Lower lobe of right lung (tissue), 2 donors: ENCODE measurements around the gene CTSV. TPM values are rescaled to one million over a fixed set of nuclear protein-coding genes. Genes with fewer than 3 reads are reported as not detected.
"Not testable (repeated sequence)": the region's sequence is repeated elsewhere in the genome, so short reads cannot be mapped to it uniquely, and the experiment has no call there.

Source experiments
- ATAC-seq, 2 donors: fragments of 200-7000 bp; cut with Tn5 transposase; one replicate each; pipeline ENCODE4 v1.9.1; 2020 to 2022; ENCODE audit warnings: mild to moderate bottlenecking in 2 of 2, moderate library complexity in 2 of 2
- DNase-seq: peaks from one replicate; pipeline ENCODE4 v3.0.0-alpha.2; 2020
- H3K27ac ChIP-seq: fragments of 200-600 bp; one replicate; pipeline ENCODE4 v1.8.0; 2022
- H3K27me3 ChIP-seq: fragments of 200-600 bp; one replicate; pipeline ENCODE4 v1.8.0; 2022; ENCODE audit warnings: low read depth
- H3K36me3 ChIP-seq: fragments of 200-600 bp; one replicate; pipeline ENCODE4 v1.8.0; 2022; ENCODE audit warnings: mild to moderate bottlenecking
- H3K4me1 ChIP-seq: fragments of 200-600 bp; one replicate; pipeline ENCODE4 v1.8.0; 2022
- H3K4me3 ChIP-seq: fragments of 200-600 bp; one replicate; pipeline ENCODE4 v1.8.0; 2022; ENCODE audit warnings: mild to moderate bottlenecking
- H3K9me3 ChIP-seq: fragments of 200-600 bp; one replicate; pipeline ENCODE4 v1.8.0; 2022
- CTCF ChIP-seq: fragments of 200-600 bp; IDR thresholded peaks from one replicate; pipeline ENCODE4 v1.8.0; 2022; ENCODE audit warnings: antibody characterized with exemption, mild to moderate bottlenecking
- intact Hi-C: fragments of 100-400 bp; cut with DNase I; formaldehyde crosslinking; loops from one replicate; pipeline ENCODE4 v1.11.0; 2022
- long read RNA-seq: library from polyadenylated mRNA; unstranded; transcript quantifications from one replicate; pipeline ENCODE4 v2.0.0, GENCODE V29; 2021
- total RNA-seq: library from RNA; stranded (reverse); fragmentation: NEBNext Ultra II Directional; extraction: Animal tissue kit (Norgen Biotek cat#: 25700); gene quantifications from one replicate; pipeline ENCODE4 v1.2.1, GENCODE V29; 2021
- donor health status: DM: no; HTN: yes; CAD: no; lungs with severe emphysema.

Gene CTSV
- total RNA-seq, result 0.32 TPM
- long read RNA-seq, result 0 reads

- H3K9me3 ChIP-seq, result no peaks in the 10 kb centered on the region
Observed at GRCh38 chr9:97038611-97039513, at the start of gene CTSV. TSS of gene CTSV (minus strand) at chr9:97039142. CDS start at chr9:97038043, 1,099 bp downstream.

GRCh38 chr9:97087668-97088215 is 48.8 kb upstream of the CTSV start:
- peak in 1 of 2 donors; percentile 41 for ATAC-seq
- H3K36me3 ChIP-seq, H3K27me3 ChIP-seq, H3K27ac ChIP-seq, DNase-seq, H3K4me3 ChIP-seq, intact Hi-C loops, H3K4me1 ChIP-seq, H3K9me3 ChIP-seq: not testable (repeated sequence)

More at GRCh38 chr9:97038611-97039513, at the start of gene CTSV:
- Histone ChIP-seq H3K27ac (peak within 1 kb of the TSS; percentile 32), H3K36me3 (no peaks in the 10 kb centered on the region), H3K4me3 (peak within 1 kb of the TSS; percentile 63), H3K27me3 (peaks cover 25% of the 10 kb centered on the region), H3K4me1 (peaks cover 14% of the 10 kb centered on the region)
- peak; percentile 91 for DNase-seq
- TF ChIP-seq CTCF, result no peak
- intact Hi-C loops, result no loop called here
- peak; percentile 99 to 100 for ATAC-seq

DNA sequence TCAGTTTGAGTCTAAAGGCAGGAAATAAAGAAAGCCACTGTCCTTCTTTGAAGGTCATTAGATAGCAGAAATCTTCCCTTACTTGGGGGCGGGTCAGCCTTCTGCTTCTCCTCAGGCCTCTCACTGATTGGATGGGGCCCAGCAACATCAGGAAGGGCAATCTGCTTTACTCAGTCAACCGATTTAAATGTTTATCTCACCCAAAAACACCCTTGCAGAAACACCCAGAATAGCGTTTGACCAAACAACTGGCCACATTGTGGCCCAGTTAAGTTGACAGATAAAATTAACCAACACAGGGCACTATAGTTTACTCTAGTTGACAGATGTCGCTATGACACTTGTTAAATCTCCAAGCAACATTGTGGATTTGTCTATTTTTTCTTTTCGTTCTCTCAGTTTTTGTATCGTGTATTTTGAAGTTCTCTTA is 45.6 kb upstream of the CTSV start:
- intact Hi-C loops, result not testable (repeated sequence)

DNA sequence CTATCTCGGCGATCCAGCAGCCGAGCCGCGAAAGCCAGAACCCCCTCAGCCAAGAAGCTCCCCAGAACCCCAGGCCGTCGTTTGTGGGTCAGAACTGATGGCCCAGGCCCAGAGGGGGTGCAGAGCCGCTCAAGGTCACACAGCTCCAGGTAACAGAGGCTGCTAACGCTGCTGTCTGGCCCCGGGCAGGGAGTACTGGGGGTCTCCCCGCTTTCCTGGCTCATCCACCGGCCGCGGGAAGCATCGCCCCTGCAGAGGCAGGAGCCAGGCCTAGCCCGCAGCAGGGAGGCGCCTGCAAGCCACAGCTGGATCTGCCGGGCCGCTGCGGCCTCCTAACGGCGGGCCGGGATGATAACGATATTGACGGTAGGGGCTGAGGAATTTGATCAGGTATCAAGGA is 39.4 kb upstream of the CTSV start:
- H3K4me1 ChIP-seq, result no peaks in the 10 kb centered on the region
- no peak for TF ChIP-seq CTCF
- H3K36me3 ChIP-seq, result no peaks in the 10 kb centered on the region
- H3K27me3 ChIP-seq, result peaks cover 47% of the 10 kb centered on the region
- DNase-seq (no peak), ATAC-seq (no peak)
- no peaks in the 10 kb centered on the region for H3K9me3 ChIP-seq
- H3K4me3 ChIP-seq, result no peak overlapping the region
- intact Hi-C loops, result no loop called here
- H3K27ac ChIP-seq, result no peak overlapping the region

More for the DNA sequence above, 45.6 kb upstream of the CTSV start:
- not testable (repeated sequence) for H3K4me3 ChIP-seq, ATAC-seq, H3K27me3 ChIP-seq, H3K9me3 ChIP-seq, H3K27ac ChIP-seq, H3K4me1 ChIP-seq, DNase-seq, H3K36me3 ChIP-seq

DNA sequence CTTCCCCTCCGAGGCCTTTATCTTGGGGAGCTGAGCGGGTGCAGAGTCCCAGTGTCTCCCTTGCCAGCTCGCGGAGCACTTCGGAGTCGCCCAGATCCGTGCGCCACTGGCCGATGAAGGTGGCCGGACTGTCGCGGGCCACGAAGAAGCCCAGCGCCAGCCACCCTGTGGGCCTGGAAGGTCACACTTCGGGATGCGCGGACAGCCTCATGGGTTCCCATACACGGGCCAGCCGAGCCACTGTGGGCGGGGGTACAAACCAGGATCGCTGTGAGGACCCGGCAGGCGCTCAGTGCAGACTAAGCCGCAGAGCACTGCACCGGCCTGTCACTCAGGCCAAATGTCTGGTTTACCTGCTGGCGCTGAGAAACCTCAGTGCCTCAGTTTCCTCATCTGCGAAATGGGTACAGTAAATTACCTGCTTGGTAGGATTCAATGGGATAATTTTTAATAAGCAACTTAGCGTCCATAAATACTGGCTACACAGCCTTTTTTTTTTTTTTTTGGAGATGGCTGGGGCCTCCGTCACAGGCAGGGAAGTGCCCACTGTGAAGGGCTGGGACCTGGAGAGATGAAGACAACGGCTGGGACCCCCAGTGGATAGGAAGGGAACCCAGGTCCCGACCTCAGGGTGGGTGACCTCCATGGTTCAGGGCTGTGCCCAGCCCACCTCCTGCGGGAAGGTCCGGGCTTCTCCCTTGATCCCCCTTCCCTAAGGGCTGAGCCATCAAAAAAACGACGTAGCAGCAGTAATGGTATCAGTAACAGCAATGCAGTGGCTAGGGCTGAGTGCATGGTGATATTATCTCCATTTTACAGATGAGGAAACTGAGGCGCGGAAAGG is 38.7 kb upstream of the CTSV start:
- no peak for TF ChIP-seq CTCF
- no peak overlapping the region for H3K27ac ChIP-seq
- ATAC-seq (peak in 1 of 2 donors; percentile 51), DNase-seq (no peak)
- H3K27me3 ChIP-seq, result peaks cover 47% of the 10 kb centered on the region
- intact Hi-C loops, result no loop called here
- no peak overlapping the region for H3K4me3 ChIP-seq
- no peaks in the 10 kb centered on the region for H3K9me3 ChIP-seq
- H3K36me3 ChIP-seq, result no peaks in the 10 kb centered on the region
- H3K4me1 ChIP-seq, result no peaks in the 10 kb centered on the region

DNA sequence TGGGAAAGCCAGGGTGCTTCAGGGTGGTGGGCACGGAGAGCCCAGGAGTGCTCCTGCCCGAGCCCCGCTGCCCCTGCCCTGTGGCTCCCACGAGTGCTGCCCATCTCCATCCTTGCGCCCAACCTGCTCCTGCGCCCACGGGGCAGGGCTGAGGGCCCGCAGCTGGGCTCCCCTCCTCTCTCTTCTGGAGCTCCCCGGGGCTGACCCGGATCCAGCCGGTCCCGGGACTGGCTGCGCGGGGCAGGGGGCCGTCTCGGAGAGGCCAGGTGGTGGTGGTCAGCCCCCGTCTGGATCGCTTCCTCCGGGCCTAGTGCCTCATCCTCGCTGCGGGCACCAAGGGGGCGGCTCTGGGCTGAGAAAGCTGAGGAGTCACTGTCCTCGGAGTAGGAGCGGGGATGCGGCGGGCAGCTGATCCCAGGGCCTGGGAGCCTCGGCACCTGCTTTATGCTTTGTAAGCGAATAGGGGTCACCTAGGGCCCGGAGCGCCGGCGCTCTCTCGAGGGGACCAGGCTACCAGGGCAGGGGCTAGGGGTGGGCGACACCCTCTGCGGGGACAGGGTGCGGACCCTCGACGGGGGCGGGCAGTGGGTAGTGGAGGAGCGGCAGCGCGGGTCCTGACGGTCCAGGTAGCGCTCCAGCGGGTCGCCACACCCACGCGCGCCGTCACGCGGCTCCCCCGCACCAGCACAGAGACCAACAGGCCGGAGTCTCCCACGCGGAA is 37.9 kb upstream of the CTSV start:
- DNase-seq, H3K9me3 ChIP-seq, H3K36me3 ChIP-seq, H3K4me3 ChIP-seq, H3K27ac ChIP-seq, intact Hi-C loops, H3K4me1 ChIP-seq: not testable (repeated sequence)
- peak; percentile 24 to 51 for ATAC-seq
- peaks cover 51% of the 10 kb centered on the region for H3K27me3 ChIP-seq
